GM08714 (cell line): Measurements from ENCODE around the gene NEUROD6.

Experiments used
- H3K4me3 ChIP-seq: fragments of 200-500 bp; sonication (Bioruptor generic); 2 replicates; pipeline ENCODE4 v1.5.1; 2014; ENCODE audit warnings: mild to moderate bottlenecking, low read length, inconsistent platforms
- ZNF274 ChIP-seq: IDR thresholded peaks from 2 replicates; pipeline ENCODE4 v1.6.1; 2012; ENCODE audit warnings: mild to moderate bottlenecking, low read depth, low read length

NEUROD6 gene

DNA sequence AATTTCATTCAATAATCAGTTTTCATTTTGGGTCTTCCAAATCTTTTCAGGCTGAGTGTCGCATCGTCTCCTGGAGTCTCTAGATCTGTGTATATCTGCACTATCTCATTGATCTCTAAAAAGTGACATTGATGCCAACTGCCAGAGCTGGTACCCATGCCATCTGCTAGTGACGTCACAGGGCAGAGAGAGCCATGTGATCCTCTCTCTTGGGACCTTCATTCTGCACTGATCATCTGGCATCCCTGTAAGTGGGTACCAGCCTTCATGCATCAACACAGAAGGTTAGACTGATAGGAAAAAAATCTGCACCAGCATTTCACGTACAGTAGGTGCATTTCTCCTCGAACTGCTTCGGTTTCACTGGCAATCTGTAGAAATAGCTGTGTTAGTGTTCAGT is at the start of gene NEUROD6:
Gene NEUROD6, minus strand, starts transcription at position 124 of the 400 bp plus-strand sequence. CDS start 1,458 bp downstream, outside the sequence.
- no peak within 1 kb of the TSS for H3K4me3 ChIP-seq
- no peak for TF ChIP-seq ZNF274

DNA sequence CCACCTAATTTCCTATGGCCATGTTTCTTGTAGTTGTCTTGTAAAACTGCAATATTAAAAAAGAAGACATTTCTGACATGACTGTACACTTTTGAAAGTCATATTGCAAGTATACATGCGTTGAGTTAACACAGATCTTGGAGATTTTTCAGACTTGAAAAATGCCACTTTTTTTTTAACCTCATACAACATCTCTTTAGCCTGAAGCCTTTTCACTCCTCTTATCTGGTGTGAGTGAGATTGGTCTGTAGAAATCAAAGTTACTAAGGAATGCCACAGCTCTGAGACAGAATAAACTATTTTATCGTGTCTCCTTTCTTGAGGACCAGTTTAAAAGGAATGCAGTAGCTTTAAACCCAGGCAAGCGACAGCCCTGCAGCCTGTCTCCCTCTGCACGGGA is 43.9 kb upstream of the NEUROD6 start:
- no peak for TF ChIP-seq ZNF274
- H3K4me3 ChIP-seq, result no peak overlapping the region

DNA sequence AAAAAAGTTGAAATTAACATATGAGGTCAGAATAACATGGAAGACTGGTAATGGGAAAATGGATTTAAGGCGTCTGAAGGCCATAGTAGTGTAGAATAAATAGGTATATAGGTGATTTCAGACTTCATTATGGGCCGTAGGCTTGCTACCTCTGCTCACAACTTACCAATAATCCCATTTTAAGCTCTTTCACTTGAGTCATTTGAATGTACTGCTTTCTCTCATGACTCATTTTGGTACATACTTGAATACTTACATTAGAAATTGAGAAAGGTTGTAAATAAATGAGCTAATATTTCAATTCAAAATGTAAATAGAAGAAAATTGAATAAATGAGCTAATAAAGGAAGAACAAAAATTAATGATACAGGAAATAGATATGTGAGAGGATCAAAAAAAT is 42.2 kb upstream of the NEUROD6 start:
- no peak for TF ChIP-seq ZNF274
- H3K4me3 ChIP-seq, result no peak overlapping the region

DNA sequence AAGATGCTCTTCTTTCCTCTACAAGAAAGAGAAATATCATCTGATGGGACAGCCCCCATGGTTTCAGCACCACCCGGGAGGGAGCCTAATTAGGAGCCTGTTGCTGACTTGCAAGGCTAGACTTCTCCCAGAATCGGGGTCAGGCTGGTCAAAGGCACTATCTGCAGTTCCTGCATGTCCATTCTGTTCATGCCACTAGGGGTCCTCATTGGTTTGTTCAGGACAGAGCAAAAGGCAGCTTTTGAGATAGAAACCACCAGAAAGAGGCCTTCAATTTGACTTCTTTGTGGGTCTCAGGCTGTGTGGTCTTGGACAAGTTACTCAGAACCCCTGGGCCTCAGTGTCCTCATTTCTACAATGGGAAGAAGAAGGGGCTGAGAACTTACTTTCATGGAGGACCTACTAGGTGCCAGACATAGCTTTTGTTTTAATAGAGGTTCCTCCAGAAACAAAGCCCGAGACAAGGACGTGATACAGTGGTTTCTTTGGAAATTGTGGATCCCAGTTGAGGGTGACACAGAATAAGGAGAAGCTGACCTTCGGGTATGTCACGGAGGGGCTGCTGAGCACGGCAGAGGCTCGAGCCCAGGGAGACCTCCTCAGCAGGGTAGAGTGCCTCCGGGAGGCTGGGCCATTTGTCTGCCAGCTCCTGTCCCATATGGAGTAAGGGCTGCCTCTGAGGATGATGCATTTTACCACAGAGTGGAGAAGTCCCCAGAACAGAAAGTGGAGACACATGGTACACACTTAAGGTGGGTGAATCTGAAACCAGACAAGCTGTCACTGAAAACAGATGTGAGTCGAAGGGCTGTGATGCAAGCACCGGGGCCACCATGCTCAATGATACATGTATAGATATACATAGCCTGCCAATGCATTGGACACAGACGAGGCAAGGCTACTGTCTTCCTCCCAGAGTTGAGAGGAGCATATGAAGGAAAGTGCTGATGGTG is 33.1 kb upstream of the NEUROD6 start:
- TF ChIP-seq ZNF274, result no peak
- H3K4me3 ChIP-seq, result no peak overlapping the region

DNA sequence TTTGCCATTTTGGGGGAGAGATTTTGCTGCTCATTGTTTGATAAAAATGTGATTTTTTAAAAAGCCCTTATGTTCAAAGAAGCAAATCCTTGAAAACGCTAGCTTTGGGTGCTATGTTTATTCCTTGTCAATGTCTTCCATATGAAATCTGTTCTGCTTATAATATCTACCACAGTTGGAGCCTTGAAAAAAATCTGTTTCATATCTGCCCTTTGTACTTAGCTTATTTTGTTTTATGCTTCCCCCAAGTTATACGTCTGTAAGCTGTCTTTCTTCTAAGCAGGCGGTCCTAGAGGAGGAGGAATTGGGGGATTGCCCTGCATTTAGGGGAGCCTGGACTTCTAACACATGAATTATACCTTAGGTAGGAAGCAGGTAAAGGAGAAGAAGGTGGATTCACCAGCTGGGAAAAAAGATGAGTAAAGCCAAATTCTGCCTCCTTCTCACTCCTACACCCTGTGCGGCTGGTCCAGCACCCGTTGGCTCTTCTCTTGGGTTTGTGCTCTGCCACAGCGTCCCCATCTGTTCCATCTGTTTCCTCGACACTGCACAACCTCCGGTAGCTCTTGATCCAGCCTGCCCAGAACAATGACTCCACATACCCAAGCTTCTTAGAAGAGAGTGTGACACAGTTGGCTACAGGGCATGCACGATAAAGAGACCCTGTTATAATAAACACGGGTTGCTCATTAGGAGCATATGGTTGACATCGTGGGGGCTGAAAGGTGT is 31.9 kb upstream of the NEUROD6 start:
- no peak overlapping the region for H3K4me3 ChIP-seq

DNA sequence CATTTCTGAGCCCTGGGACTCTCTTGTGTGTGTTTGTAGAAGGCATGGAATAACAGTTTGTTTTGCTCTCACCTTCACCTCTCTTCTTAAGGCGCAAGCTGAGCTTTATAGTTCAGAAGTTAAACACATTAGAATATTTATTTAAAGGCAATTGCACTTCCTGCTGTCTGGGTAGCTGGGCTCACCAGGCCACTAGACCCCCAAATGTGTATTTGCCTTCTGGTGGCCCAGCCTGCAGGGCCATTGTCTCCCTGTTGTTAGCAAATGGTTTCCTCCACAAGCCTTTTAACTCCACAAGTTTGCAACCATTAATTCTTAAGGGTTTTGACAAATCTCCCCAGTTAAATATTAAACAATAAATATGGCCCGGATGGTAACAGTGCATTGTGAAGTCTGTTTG is 31.1 kb upstream of the NEUROD6 start:
- no peak for TF ChIP-seq ZNF274
- no peak overlapping the region for H3K4me3 ChIP-seq

More for the DNA sequence above, 31.9 kb upstream of the NEUROD6 start:
- TF ChIP-seq ZNF274, result no peak

DNA sequence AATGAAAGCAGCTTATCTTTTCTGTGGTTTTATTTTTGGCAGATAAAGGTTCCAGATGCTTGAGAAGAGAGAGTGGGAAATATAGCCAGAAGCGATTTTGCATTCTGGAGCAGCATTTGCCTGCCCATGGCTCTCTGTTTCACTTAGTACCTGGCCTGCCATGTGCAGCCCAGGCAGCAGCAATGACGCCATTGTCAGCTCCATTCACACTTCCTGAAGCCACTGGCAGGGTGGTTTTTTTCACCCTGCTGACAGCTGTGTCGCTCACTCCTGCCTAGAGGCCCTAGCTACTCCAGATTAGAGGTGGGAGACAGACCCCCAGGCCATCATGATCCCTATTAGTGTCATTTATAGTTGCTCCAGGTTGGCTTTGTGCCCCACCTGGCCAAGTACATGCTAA is 30.1 kb upstream of the NEUROD6 start:
- no peak overlapping the region for H3K4me3 ChIP-seq
- TF ChIP-seq ZNF274, result no peak

DNA sequence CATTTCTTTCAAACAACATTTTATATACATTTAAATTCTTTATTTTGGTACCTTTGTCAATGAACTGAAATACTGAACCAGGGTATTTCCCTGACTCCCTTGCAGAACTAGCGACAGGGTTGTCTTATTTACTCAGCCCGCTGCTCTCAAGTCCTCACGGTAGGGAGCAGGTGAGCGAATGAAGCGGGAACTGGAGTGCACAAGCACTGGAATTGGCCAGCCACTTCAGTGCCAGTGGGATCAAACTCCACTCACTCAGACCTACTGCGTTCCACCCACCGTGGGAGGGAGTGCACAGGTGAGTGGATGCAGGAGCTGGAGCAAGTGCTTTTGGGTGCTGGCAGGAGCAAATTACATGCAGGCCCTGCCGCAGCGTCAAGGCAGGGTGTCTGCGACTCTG is 28.1 kb upstream of the NEUROD6 start:
- no peak for TF ChIP-seq ZNF274
- H3K4me3 ChIP-seq, result no peak overlapping the region

DNA sequence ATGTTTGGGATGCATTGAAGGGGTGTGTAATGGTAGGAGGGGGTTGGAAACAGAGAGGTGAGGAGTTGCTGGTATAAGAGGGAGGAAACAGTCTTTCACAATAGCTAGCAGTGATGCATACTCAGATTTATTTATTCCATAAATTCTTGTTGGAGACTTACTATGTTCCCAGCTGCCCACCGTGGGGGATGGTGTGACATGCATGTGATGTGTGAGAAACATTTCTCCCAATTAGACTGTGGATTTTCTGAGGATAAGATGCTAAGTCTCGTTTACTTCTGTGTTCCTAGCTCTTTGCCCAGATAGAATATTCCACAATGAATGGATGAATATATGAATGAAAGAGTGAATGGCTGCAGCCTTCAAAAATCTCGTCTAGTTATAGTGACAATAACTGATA is 23.0 kb upstream of the NEUROD6 start:
- TF ChIP-seq ZNF274, result no peak
- H3K4me3 ChIP-seq, result no peak overlapping the region

DNA sequence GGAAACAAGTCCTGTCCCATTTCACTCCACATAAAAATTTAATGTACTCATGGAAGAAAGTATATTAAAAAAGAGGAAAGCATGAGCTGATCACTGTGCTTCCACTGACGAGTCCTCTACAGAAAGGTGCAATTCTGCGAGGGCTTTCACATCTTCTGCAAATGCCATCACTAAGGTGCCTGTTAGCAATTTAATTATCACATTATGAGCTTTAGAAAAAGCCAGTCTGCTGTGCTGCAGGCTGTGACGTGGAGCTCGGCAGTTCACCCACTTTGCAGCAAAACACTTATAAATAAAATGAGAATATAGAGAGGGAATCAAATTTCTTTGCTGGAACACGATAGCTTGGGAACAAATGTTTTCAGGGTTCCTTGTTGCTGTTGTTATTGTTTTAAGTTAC is 22.5 kb upstream of the NEUROD6 start:
- H3K4me3 ChIP-seq, result no peak overlapping the region
- no peak for TF ChIP-seq ZNF274

DNA sequence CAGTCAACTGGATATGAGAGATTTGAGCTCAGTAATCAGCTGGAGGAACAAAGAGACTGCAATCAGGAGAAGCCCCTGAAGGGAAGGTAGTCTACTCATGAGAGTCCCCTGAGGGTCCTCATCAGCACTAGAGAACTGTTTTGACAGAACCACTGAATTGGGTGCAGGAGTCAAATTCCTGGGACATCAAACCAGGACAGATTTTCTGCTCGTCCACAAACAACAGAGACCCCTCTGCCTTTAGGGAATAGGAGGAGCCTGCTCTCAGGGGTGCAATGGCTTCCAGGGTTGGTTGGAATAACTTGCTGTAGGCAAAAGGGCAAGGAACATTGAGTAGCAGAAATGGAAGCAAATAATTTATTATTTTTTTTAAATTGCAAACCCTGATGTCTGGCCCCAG is 21.9 kb upstream of the NEUROD6 start:
- H3K4me3 ChIP-seq, result no peak overlapping the region
- TF ChIP-seq ZNF274, result no peak

DNA sequence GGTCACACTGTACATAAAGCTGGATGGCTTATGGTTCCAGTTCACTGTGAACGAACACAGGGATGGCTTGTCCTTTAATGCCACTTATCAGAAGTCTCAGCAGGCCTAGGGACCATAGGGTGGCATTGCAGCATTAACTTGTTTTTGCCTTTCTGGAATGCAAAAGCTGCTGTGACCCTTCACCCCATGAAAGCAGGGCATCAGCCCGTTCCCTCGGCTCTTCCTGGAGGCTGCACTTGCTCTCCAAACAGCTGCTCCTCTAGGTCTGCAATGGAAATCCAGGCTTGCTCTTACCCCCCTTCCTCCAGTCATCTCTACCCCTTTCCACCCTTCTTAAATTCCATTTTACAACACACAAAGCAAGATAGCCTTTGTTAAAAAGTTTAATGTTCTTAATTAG is 17.9 kb upstream of the NEUROD6 start:
- no peak overlapping the region for H3K4me3 ChIP-seq
- TF ChIP-seq ZNF274, result no peak

DNA sequence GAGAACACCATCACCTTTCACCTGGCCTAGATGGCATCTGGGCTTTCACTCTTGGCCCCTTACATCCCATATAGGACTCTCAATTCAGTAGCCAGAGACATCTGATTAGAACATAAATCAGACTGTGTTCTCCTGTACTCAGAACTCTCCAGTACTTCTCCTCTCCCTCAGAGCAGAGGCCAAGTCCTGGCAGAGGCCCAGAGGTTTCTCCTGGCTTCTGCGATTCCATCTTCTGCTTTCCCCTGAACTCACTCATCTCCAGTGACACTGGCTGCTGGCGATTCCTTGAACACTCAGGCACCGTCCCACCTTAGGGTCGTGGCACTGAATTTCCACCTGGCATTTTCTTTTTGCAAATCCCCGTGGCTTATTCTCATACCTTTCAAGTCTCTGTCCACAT is 4.9 kb upstream of the NEUROD6 start:
- no peak overlapping the region for H3K4me3 ChIP-seq
- no peak for TF ChIP-seq ZNF274

DNA sequence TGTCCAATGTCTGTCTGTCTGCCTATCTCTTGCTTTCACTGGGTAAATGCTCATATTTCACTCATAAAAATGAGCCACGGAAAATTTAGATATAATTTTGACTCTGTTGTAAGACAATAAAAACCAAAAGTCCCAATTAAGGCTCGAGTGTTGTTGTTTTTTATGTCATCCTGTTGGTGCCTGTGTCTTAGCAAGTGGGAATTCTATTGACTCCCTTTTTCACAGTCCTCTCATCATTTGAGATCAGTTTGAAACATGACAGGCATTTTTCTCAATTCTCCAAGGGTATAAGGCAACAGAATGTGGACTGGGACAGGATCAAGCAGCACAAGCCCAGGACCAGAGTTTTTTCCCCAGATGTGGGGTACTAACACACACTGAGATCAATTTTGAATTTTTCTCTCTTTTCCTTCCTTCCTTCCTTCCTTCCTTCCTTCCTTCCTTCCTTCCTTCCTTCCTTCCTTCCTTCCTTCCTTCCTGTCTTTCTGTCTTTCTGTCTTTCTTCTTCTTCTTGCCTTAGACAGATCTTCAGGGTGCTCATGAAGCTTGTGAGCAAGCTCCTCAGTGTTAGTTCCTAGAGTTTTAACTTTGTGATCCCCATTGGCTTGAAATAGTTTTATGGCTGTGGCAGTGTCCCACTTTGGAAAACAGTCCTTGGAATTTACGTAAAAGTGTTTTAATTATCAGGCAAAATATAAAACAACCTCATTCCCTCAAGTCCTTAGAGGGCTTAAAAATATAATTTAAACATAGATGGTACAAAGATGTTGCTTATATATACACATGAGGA is 3.2 kb upstream of the NEUROD6 start:
- no peak for TF ChIP-seq ZNF274
- no peak overlapping the region for H3K4me3 ChIP-seq
